Measurements from ENCODE around the gene RSPH10B2.
"Not testable (repeated sequence)": the region's sequence is repeated elsewhere in the genome, so short reads cannot be mapped to it uniquely, and the experiment has no call there.

DNA sequence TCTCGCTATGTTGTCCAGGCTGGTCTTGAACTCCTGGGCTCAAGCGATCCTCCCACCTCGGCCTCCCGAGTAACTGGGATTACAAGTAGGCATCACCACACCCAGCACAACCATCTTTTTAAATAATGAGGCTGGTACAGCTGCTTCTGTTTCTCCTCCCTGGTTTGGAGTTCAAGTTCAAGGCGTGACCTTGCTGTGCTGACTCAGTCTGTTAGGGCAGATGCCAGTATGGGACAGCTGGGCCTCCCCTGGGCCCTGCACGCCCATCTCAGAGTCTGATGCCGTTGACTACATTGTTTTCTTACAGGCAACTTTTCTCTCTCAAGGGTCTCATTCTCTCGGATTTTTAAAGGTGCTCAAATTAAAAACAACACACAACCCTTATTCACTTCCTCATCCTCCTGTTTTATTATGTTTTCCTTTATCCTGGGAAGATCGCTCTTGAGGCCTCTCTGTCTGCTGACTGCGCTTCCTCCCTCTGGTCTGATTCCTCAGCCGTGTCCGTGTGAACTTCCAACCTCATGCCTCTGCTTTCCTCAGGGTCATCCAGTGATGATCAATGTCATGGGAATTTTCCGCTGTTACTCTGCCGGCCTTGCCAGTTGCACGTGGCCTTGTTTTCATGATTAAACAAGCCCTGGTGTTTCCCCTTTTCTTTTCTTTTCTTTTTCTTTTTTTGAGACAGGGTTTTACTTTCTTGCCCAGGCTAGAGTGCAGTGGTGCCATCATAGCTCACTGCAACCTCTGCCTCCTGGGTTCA, 38.4 kb downstream of the RSPH10B2 start:
- not testable (repeated sequence) for TF ChIP-seq TAF1 (IDR thresholded peaks at IDR 0.05; ENCODE audit: control insufficient read depth, extremely low read depth, insufficient read depth, low read length, severe bottlenecking); NR2C2 (CRISPR knock-in tag; IDR thresholded peaks at IDR 0.05); NR2C2 (tag; IDR thresholded peaks at IDR 0.05)
